HFF-Myc (cell line): ENCODE measurements around the gene GRID1.

ENCODE experiments used
- DNase-seq: peaks from one replicate; pipeline ENCODE4 v3.0.0-alpha.2; 2011; ENCODE audit warnings: low read depth; ENCODE audit errors: extremely low read depth
- H3K4me3 ChIP-seq: replicated peaks from 2 replicates; pipeline ENCODE4 v1.5.1; 2011; ENCODE audit warnings: low read depth, mild to moderate bottlenecking, control low read depth, low read length
- TF ChIP-seq, protein P1 (sequence below): IDR thresholded peaks from 2 replicates; pipeline ENCODE4 v1.5.1; 2012; ENCODE audit warnings: mild to moderate bottlenecking, low read depth, low read length, control low read depth; ENCODE audit errors: missing control alignments

GRID1 gene

DNA sequence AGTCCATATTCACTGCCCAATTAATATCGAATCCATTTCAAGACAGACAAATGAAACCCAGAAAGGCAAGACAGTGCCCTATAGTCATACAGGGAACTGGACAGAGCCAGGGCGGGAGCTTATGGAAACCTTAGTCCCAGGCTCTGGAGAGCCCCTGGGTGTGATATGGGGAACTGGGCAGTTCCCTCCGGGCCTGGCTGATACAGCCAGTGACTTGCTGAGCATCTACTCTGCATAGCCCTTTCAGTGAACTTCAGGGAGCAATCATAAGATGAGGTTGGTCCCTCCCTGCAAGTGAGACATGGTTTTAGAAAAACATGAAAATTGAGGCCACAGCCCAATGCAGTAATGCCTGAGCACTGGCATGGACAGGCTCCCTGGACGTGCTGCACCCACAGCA lies 241.9 kb downstream of the GRID1 start:
- DNase-seq = no peak
- no peak overlapping the region for H3K4me3 ChIP-seq
- TF ChIP-seq, protein P1, sequence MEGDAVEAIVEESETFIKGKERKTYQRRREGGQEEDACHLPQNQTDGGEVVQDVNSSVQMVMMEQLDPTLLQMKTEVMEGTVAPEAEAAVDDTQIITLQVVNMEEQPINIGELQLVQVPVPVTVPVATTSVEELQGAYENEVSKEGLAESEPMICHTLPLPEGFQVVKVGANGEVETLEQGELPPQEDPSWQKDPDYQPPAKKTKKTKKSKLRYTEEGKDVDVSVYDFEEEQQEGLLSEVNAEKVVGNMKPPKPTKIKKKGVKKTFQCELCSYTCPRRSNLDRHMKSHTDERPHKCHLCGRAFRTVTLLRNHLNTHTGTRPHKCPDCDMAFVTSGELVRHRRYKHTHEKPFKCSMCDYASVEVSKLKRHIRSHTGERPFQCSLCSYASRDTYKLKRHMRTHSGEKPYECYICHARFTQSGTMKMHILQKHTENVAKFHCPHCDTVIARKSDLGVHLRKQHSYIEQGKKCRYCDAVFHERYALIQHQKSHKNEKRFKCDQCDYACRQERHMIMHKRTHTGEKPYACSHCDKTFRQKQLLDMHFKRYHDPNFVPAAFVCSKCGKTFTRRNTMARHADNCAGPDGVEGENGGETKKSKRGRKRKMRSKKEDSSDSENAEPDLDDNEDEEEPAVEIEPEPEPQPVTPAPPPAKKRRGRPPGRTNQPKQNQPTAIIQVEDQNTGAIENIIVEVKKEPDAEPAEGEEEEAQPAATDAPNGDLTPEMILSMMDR = no peak

DNA sequence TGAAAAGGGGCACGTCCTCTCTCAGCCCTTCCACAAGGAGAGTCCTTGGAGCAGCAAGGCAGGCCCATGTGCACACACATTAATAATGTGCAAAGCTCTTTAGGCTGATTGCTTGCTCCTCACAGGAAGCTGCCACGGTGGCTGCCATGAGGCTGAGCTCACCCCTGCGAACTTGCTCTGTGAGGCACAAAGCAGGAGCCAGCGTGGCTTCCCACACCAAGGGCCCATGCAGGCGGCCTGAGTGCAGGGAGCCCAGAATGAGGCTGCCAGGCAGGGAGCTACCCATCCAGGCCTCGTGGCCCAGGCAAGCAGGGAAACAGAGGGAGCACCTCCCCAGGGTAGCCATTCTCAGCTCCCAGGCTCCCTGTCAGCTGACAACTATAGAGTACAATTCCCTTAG lies 242.9 kb downstream of the GRID1 start:
- no peak overlapping the region for H3K4me3 ChIP-seq
- TF ChIP-seq, protein P1 = no peak
- no peak for DNase-seq

DNA sequence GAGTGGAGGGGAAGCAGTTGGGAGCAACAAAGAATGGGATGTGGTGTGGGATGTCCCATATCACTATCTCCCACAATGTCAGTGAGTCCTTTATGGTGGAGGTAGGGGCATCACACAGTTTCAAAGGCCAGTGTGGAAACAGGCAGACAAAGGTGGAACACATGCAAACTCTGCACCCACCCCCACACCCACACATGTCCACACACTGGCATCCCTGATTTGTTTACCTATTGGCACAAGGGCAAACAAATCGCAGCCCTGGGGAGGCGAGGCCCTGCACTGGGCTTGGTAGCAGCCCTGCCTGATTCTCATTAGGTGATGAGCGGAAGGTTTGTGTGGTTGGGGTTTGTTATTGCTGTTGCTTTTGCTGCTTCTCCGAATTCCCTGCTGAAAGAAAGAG lies 243.3 kb downstream of the GRID1 start:
- DNase-seq = no peak
- H3K4me3 ChIP-seq = no peak overlapping the region
- TF ChIP-seq, protein P1 = no peak

DNA sequence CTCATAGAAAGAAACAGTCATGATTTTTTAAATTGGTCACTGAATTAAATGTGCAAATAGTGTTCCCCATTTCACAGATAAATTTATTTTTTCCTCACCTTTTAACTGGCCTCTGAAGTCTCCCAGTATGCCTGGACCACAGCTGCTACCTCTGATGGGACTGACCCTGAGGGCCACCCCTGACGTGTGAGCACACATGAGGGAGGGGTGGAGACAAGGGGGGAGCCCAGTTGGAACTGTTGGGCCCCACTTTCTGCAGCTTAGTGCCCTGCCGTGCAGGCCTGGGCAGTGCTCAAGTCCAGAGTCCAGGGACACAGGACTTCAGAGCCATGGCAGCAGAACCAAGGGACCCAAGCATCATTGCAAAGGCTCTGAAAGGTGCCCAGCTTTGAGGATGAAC lies 243.9 kb downstream of the GRID1 start:
- TF ChIP-seq, protein P1 = no peak
- DNase-seq = no peak
- H3K4me3 ChIP-seq = no peak overlapping the region

DNA sequence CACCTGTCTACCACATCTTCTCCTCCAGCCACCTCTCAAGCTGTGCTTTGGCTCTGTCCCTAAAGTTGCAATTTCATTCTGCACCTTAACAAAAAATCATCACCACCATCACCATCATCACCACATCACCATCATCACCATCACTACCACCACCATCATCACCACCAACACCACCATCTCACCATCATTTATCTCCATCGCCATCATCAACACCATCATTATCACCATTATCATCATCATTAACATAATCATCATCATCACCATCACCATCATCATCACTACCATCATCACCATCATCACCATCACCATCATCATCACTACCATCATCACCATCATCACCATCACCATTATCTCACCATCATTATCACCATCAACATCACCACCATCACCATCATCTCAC lies 245.4 kb downstream of the GRID1 start:
- H3K4me3 ChIP-seq = no peak overlapping the region
- TF ChIP-seq, protein P1 = no peak
- no peak for DNase-seq

DNA sequence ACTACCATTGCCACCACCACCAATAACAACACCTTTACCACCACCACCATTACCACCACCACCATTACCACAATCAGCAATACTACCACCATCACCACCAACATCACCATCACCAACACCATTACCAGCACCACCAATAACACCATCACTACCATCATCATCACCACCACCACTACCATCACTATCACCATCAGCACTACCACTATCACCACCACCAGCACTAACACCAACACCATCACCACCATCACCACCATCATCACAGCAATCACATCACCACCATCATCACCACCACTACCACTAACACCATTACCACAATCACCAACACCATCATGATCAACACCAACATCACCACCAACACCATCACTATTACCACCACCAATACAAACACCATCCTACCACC lies 249.5 kb downstream of the GRID1 start:
- no peak overlapping the region for H3K4me3 ChIP-seq
- TF ChIP-seq, protein P1 = no peak
- DNase-seq = no peak

DNA sequence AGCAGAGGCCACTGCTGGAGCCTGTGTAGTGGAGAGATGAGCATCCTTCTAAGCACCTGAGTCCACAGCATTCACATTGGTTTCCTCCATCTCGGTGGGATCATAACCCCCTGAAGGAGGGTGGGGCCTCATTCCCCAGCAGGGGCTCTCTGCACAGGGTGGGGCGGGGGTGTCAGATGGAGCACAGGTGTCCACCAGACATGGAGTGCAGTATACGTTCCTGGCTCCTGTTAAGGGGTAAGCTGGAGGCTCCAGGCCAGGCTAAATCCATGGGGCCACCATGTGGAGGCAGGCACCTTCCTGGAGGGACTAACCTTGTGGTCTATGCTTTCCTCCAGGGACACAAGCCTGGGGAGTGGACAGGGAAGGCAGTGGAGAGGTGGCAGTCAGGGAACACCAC lies 252.6 kb downstream of the GRID1 start:
- TF ChIP-seq, protein P1 = no peak
- H3K4me3 ChIP-seq = no peak overlapping the region
- no peak for DNase-seq
